D721Med (cell line): ENCODE measurements around the gene F11R.
"Not testable (repeated sequence)": the region's sequence is repeated elsewhere in the genome, so short reads cannot be mapped to it uniquely, and the experiment has no call there.

ENCODE experiments used
- DNase-seq: peaks from one replicate; pipeline ENCODE4 v3.0.0; 2011; ENCODE audit warnings: low spot score; ENCODE audit not compliant: insufficient read length
- FAIRE-seq: peaks from 2 replicates; lab custom pipeline; 2011; peaks lifted over from hg19 to GRCh38; lab: Jason Lieb, UNC
- TF ChIP-seq, protein P1 (sequence below): IDR thresholded peaks from 2 replicates; pipeline ENCODE4 v1.5.1; 2012; ENCODE audit warnings: mild to moderate bottlenecking, control low read depth; ENCODE audit not compliant: insufficient read depth; ENCODE audit errors: missing control alignments

The F11R gene

DNA sequence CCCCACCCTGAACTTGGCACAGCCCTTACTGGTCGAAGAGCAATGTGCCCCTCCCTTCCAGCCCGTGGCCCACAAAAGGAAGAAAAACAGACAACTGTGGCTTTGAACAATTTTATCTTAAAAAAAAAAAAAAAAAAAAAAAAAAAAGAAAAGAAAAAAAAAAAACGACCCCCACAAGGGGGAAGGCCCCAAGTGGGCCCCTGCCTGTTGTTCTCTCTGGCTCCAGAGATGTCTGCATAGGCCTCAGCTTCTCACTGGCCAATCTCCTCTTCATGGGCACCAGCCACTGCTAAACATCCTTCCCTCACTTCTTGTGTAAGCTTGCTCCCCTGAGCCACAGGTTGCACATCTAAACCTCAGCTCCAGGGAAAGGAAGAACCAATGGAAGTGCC lies 18.2 kb upstream of the F11R start:
- FAIRE-seq (no peak), DNase-seq (no peak)
- TF ChIP-seq, protein P1, sequence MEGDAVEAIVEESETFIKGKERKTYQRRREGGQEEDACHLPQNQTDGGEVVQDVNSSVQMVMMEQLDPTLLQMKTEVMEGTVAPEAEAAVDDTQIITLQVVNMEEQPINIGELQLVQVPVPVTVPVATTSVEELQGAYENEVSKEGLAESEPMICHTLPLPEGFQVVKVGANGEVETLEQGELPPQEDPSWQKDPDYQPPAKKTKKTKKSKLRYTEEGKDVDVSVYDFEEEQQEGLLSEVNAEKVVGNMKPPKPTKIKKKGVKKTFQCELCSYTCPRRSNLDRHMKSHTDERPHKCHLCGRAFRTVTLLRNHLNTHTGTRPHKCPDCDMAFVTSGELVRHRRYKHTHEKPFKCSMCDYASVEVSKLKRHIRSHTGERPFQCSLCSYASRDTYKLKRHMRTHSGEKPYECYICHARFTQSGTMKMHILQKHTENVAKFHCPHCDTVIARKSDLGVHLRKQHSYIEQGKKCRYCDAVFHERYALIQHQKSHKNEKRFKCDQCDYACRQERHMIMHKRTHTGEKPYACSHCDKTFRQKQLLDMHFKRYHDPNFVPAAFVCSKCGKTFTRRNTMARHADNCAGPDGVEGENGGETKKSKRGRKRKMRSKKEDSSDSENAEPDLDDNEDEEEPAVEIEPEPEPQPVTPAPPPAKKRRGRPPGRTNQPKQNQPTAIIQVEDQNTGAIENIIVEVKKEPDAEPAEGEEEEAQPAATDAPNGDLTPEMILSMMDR = no peak

DNA sequence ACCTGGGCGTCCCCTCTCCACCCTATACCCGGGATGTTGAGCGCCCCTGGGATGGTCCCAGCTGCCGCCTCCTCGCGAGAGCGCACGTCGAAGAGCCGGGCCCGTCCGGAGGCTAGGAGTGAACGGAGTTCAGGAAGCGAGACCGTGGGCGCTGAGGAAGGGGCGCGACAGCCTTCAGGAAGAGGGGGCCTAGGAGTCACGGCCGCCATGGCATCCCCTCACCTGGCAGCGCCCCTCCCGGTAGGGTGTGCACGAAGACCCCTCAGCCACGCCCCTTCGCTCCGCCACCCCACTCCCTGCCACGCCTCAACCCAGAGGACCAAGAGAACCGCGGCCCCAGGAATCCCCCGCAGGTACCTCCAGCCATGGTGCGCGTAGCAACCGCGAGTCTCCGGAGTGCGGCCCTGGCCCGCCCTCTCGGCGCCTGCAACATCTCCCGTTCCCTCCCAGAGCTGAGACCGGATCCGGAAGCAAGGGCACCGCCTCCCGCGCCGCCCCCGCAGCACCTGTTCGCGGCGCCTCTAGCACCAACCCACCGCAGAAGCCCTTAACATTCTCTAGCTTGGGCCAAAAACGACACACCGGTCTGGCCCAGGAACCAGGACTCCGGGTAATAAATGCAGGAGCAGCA lies 17.7 kb upstream of the F11R start, which contains the start of gene TSTD1:
TSTD1 (minus strand) TSS at position 442 of the 631 bp plus-strand sequence; CDS start at position 367, 75 bp downstream.
- DNase-seq (no peak), FAIRE-seq (no peak)
- TF ChIP-seq, protein P1 = no peak

- FAIRE-seq (no peak), DNase-seq (no peak)
- TF ChIP-seq, protein P1 = no peak
These were observed 16.9 kb upstream of the F11R start for GRCh38 chr1:161037661-161038522.

DNA sequence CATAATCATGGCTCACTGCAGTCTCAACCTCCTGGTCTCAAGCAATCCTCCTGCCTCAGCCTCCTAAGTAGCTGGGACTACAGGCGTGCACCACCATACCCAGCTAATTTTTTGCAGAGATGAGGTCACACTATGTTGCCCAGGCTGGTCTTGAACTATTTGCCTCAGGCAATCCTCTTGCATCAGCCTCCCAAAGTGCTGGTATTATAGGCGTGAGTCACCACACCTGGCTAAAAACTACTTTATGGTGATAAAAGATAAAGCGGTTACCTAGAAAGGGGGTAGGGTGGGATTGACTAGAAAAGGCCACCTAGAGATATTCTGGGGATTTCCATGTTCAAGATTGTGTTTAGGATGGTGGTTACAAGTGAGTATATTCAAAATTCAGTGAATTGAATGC lies 12.8 kb upstream of the F11R start:
- FAIRE-seq = no peak
- no peak for DNase-seq
- TF ChIP-seq, protein P1 = no peak

DNA sequence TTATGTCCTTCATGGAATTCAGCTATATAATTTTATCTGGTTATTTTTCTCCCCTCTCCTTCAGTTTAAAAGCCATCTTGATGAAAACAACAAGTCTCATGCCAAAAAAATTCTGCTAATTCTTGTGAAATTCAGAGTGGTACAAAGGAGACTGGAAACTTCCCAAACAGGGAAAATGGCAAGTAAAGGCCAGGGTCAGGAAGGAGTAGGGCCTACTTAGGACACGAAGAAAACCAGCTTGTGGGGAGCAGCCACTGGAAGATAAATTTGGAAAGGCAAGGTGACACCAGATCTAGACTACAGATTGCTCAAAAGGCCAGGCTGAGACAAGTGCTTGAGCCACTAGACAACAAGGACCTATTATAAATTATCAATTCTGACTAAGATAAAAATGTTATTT lies 11.5 kb upstream of the F11R start:
- no peak for FAIRE-seq
- TF ChIP-seq, protein P1 = no peak
- DNase-seq = no peak

GRCh38 chr1:161031874-161032273 lies 10.9 kb upstream of the F11R start:
- DNase-seq = no peak
- TF ChIP-seq, protein P1 = no peak
- no peak for FAIRE-seq

GRCh38 chr1:161029466-161029865 lies 8.5 kb upstream of the F11R start:
- FAIRE-seq, DNase-seq: not testable (repeated sequence)

DNA sequence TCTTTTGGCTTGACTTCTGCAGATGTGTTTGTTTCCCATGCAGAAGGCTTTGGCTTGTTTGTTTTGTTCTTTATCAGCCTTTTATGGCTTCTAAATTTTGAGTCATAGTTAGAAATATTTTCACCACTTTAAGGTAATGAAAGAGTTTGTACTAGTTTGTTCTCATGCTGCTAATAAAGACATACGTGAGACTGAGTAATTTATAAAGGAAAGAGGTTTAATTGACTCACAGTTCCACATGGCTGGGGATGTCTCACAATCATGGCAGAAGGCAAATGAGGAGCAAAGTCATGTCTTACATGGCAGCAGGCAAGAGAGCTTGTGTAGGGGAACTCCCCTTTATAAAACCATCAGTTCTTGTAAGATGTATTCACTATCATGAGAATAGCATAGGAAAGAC lies 6.0 kb upstream of the F11R start:
- not testable (repeated sequence) for FAIRE-seq, DNase-seq

DNA sequence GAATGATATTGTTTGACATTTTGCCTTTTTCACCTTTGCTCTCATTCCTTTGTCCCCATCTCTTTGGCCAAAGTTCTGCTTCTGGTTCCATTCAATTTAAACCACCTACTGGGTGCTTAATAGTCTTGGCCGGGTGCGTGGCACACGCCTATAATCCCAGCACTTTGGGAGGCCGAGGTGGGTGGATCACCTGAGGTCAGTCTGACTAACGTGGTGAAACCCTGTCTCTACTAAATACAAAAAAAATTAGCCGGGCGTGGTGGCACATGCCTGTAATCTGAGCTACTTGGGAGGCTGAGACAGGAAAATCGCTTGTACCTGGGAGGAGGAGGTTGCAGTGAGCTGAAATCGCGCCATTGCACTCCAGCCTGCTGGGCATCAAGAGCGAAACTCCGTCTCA lies 1.5 kb upstream of the F11R start:
- FAIRE-seq = not testable (repeated sequence)

More for the DNA sequence above, 1.5 kb upstream of the F11R start:
- not testable (repeated sequence) for DNase-seq
